NCI-H345 treated with DMSO at 0.1 percent for 48 hours (cell line): ENCODE measurements around the gene SLC17A7.

Experiments used
- DNase-seq: peaks from one replicate; lab custom pipeline; 2025; ENCODE audit not compliant: unreplicated experiment; lab: John Stamatoyannopoulos, UW

The SLC17A7 gene

GRCh38 chr19:49411681-49412326 is 29.5 kb downstream of the SLC17A7 start:
- DNase-seq, result no peak

GRCh38 chr19:49409441-49410029 is 31.8 kb downstream of the SLC17A7 start:
- no peak for DNase-seq

- no peak for DNase-seq
Observed at GRCh38 chr19:49408816-49409440, 32.4 kb downstream of the SLC17A7 start.

- no peak for DNase-seq
Observed at GRCh38 chr19:49407482-49408015, 33.8 kb downstream of the SLC17A7 start.

- no peak for DNase-seq
Observed at GRCh38 chr19:49407079-49407478, 34.2 kb downstream of the SLC17A7 start.

- DNase-seq, result peak; percentile 61
Observed at GRCh38 chr19:49403404-49404187, 37.7 kb downstream of the SLC17A7 start.

- no peak for DNase-seq
Observed at GRCh38 chr19:49400029-49400428, 41.3 kb downstream of the SLC17A7 start.

GRCh38 chr19:49398931-49399330 is 42.4 kb downstream of the SLC17A7 start:
- DNase-seq, result no peak

GRCh38 chr19:49398001-49398615 is 43.2 kb downstream of the SLC17A7 start:
- no peak for DNase-seq

- no peak for DNase-seq
Observed at GRCh38 chr19:49396738-49397505, 44.4 kb downstream of the SLC17A7 start.

- DNase-seq, result no peak
Observed at GRCh38 chr19:49395581-49396407, 45.5 kb downstream of the SLC17A7 start.

- no peak for DNase-seq
Observed at GRCh38 chr19:49393881-49394280, 47.4 kb downstream of the SLC17A7 start.

GRCh38 chr19:49391581-49392399 is 49.5 kb downstream of the SLC17A7 start:
- DNase-seq, result peak; percentile 64

GRCh38 chr19:49390929-49391359 is 50.4 kb downstream of the SLC17A7 start:
- DNase-seq, result no peak

- no peak for DNase-seq
Observed at GRCh38 chr19:49390131-49390928, 51.0 kb downstream of the SLC17A7 start.

GRCh38 chr19:49389406-49389805 is 51.9 kb downstream of the SLC17A7 start:
- no peak for DNase-seq

GRCh38 chr19:49387936-49388372 is 53.4 kb downstream of the SLC17A7 start, which contains the start of gene KASH5:
Gene KASH5, plus strand, starts transcription at chr19:49388249. Its CDS starts 2,635 bp downstream, at chr19:49390884.
- no peak for DNase-seq
